Measurements from ENCODE around the gene ESYT3. TPM values are rescaled to one million over a fixed set of nuclear protein-coding genes. Genes with fewer than 3 reads are reported as not detected.
"Not testable (repeated sequence)": the region's sequence is repeated elsewhere in the genome, so short reads cannot be mapped to it uniquely, and the experiment has no call there.

The ESYT3 gene
- total and polyA plus RNA-seq, 12 donors = 0.14 to 1.2 (median 0.21) TPM; not detected in 1

- no peaks in the 10 kb centered on the region for H3K36me3 ChIP-seq (replicated peaks in 1 of 2)
- TF ChIP-seq, protein P1, sequence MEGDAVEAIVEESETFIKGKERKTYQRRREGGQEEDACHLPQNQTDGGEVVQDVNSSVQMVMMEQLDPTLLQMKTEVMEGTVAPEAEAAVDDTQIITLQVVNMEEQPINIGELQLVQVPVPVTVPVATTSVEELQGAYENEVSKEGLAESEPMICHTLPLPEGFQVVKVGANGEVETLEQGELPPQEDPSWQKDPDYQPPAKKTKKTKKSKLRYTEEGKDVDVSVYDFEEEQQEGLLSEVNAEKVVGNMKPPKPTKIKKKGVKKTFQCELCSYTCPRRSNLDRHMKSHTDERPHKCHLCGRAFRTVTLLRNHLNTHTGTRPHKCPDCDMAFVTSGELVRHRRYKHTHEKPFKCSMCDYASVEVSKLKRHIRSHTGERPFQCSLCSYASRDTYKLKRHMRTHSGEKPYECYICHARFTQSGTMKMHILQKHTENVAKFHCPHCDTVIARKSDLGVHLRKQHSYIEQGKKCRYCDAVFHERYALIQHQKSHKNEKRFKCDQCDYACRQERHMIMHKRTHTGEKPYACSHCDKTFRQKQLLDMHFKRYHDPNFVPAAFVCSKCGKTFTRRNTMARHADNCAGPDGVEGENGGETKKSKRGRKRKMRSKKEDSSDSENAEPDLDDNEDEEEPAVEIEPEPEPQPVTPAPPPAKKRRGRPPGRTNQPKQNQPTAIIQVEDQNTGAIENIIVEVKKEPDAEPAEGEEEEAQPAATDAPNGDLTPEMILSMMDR (IDR thresholded peaks at IDR 0.05) = no peak
- TF ChIP-seq POLR2A (IDR thresholded peaks at IDR 0.05) = no peak
- no peak overlapping the region for H3K27ac ChIP-seq
- intact Hi-C loops (cut with DNase I) = no loop called here
- no peak overlapping the region for H3K4me3 ChIP-seq
- 91 to 98% (median 94%) methylated on average over 2 of the region's 2 CpGs for WGBS, 4 donors
- no peaks in the 10 kb centered on the region for H3K9me3 ChIP-seq (replicated peaks in 1 of 3)
- DNase-seq = no peak
- no peaks in the 10 kb centered on the region for H3K27me3 ChIP-seq
- no peaks in the 10 kb centered on the region for H3K4me1 ChIP-seq (replicated peaks in 1 of 2)
Observed at GRCh38 chr3:138476526-138476925, 42.1 kb downstream of the ESYT3 start.

GRCh38 chr3:138477120-138477519 lies 42.7 kb downstream of the ESYT3 start:
- Histone ChIP-seq H3K4me1 (replicated peaks in 1 of 2) (no peaks in the 10 kb centered on the region), H3K9me3 (replicated peaks in 1 of 3) (no peaks in the 10 kb centered on the region), H3K27me3 (no peaks in the 10 kb centered on the region), H3K27ac (no peak overlapping the region), H3K36me3 (replicated peaks in 1 of 2) (no peaks in the 10 kb centered on the region), H3K4me3 (no peak overlapping the region)
- intact Hi-C loops (cut with DNase I) = no loop called here
- no peak for DNase-seq
- no peak for TF ChIP-seq POLR2A (IDR thresholded peaks at IDR 0.05)
- TF ChIP-seq, protein P1 (IDR thresholded peaks at IDR 0.05) = no peak

- Histone ChIP-seq H3K27ac (no peak overlapping the region), H3K4me1 (replicated peaks in 1 of 2) (no peaks in the 10 kb centered on the region), H3K36me3 (replicated peaks in 1 of 2) (no peaks in the 10 kb centered on the region), H3K4me3 (no peak overlapping the region), H3K9me3 (replicated peaks in 1 of 3) (no peaks in the 10 kb centered on the region), H3K27me3 (no peaks in the 10 kb centered on the region)
- no peak for DNase-seq
- intact Hi-C loops (cut with DNase I) = no loop called here
- TF ChIP-seq POLR2A (IDR thresholded peaks at IDR 0.05) = no peak
- TF ChIP-seq, protein P1 (IDR thresholded peaks at IDR 0.05) = no peak
- WGBS, 4 donors = 89 to 96% (median 93%) methylated on average over 3 of the region's 3 CpGs
Observed at GRCh38 chr3:138477801-138478200, 43.4 kb downstream of the ESYT3 start.

GRCh38 chr3:138479438-138479863 lies 45.0 kb downstream of the ESYT3 start:
- no peaks in the 10 kb centered on the region for H3K4me1 ChIP-seq (replicated peaks in 1 of 2)
- DNase-seq = peak in 2 of 7 donors; percentile 36 to 43
- intact Hi-C loops (cut with DNase I) = no loop called here
- no peak overlapping the region for H3K27ac ChIP-seq
- no peaks in the 10 kb centered on the region for H3K9me3 ChIP-seq (replicated peaks in 1 of 3)
- TF ChIP-seq POLR2A (IDR thresholded peaks at IDR 0.05) = no peak
- TF ChIP-seq, protein P1 (IDR thresholded peaks at IDR 0.05) = peak; percentile 35 to 59 (median 45)
- H3K27me3 ChIP-seq = no peaks in the 10 kb centered on the region
- no peak overlapping the region for H3K4me3 ChIP-seq
- no peaks in the 10 kb centered on the region for H3K36me3 ChIP-seq (replicated peaks in 1 of 2)
- 30 to 52% (median 43%) methylated on average over 2 to 4 of the region's 4 CpGs for WGBS, 4 donors

DNA sequence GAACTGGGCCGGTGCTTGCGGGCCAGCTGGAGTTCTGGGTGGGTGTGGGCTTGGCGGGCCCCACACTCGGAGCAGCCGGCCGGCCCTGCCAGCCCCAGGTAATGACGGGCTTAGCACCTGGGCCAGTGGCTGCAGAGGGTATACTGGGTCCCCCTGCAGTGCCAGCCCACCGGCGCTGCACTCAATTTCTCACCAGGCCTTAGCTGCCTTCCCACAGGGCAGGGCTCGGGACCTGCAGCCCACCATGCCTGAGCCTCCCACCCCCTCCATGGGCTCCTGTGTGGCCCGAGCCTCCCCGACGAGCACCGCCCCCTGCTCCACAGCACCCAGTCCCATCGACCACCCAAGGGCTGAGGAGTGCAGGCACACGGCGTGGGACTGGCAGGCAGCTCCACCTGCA lies 50.3 kb downstream of the ESYT3 start:
- intact Hi-C loops (cut with DNase I); DNase-seq: not testable (repeated sequence)

DNA sequence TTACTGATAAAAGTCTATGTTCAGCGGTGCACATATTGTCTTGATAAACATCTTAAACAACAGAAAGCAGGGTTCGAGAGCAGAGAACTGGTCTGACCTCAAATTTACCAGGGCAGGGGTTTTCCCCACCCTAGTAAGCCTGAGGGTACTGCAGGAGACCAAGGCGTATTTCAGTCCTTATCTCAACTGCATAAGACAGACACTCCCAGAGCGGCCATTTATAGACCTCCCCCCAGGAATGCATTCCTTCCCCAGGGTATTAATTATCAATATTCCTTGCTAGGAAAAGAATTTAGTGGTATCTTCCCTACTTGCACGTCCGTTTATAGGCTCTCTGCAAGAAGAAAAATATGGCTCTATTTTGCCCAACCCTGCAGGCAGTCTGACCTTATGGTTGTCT lies 52.2 kb downstream of the ESYT3 start:
- H3K27ac ChIP-seq; H3K4me3 ChIP-seq; H3K36me3 ChIP-seq (replicated peaks in 1 of 2); H3K4me1 ChIP-seq (replicated peaks in 1 of 2); intact Hi-C loops (cut with DNase I); DNase-seq; H3K27me3 ChIP-seq: not testable (repeated sequence)
- WGBS, 4 donors = 93 to 96% (median 94%) methylated on average over 6 of the region's 6 CpGs
- peaks cover 0 to 12% (median 0%) of the 10 kb centered on the region in 3 donors for H3K9me3 ChIP-seq (replicated peaks in 1 of 3)

More for the DNA sequence above, 50.3 kb downstream of the ESYT3 start:
- 88 to 100% (median 97%) methylated on average over 3 to 17 of the region's 17 CpGs for WGBS, 4 donors
- not testable (repeated sequence) for H3K27me3 ChIP-seq; H3K4me1 ChIP-seq (replicated peaks in 1 of 2); H3K36me3 ChIP-seq (replicated peaks in 1 of 2); H3K27ac ChIP-seq; H3K4me3 ChIP-seq
- peaks cover 0 to 12% (median 0%) of the 10 kb centered on the region in 3 donors for H3K9me3 ChIP-seq (replicated peaks in 1 of 3)
